HS-5 (cell line): ENCODE results near the gene SLC10A3.
A peak's percentile ranks its signal among the peaks of the same experiment; 100 is the strongest.

Experiments
- DNase-seq: peaks from one replicate; pipeline ENCODE4 v3.0.0-alpha.2; 2012; ENCODE audit warnings: low read depth

Gene SLC10A3, protein sequence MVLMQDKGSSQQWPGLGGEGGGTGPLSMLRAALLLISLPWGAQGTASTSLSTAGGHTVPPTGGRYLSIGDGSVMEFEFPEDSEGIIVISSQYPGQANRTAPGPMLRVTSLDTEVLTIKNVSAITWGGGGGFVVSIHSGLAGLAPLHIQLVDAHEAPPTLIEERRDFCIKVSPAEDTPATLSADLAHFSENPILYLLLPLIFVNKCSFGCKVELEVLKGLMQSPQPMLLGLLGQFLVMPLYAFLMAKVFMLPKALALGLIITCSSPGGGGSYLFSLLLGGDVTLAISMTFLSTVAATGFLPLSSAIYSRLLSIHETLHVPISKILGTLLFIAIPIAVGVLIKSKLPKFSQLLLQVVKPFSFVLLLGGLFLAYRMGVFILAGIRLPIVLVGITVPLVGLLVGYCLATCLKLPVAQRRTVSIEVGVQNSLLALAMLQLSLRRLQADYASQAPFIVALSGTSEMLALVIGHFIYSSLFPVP

DNA sequence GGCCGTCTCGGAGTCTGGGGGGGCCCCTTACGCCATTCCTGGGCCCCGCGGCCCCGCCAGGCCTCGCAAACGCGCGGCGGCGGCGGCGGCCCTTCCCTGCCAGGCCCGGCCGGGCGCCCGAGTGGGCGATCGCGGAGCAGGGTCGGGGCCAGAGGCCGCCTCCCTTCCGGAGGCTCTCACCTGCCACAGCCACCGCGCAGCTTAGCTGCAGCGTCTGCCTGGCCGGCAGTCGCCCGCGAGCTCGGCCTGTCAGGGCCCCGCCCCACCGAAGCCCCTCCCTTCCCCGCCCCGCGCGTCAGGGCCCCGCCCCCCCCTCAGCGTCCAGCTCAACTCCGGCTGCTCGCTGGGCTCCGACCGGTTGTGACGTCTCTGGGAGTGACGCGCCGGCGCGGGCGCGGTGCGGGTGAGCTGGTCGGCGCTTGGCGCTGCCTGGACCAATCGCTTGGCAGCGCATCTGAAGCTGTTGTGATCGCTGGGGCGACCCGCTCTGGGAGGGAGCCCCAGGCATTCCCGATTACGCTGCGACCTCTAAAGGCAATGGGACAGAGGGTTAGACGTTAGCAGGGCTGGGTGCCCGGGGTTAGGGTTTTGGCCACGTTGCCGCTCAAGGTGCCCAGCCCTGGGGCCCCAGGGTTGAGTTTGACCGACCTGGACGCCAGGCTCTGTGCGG lies at the start of gene SLC10A3:
Gene SLC10A3 (minus strand): TSS at position 216 of the 670 bp plus-strand sequence. CDS start 1,689 bp downstream, outside the sequence.
- peak; percentile 65 for DNase-seq

DNA sequence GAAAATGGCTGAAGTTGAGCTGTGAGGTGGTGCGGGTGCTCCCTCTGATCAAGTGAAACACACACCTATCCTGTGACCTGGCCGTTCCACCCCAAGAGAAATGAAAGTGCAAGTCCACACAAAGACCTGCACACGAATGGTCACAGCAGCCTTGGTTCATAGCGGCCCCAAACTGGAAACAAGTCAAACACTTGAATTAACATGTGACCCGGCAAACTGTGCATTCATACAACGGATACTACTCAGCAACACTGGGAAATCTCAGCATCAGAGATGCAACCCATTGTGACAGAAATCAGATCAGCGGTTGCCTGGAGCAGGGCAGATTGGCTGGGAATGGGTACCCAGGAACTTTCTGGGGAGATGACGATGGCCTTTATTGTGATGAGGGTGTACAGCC lies 48.6 kb upstream of the SLC10A3 start:
- DNase-seq, result no peak

DNA sequence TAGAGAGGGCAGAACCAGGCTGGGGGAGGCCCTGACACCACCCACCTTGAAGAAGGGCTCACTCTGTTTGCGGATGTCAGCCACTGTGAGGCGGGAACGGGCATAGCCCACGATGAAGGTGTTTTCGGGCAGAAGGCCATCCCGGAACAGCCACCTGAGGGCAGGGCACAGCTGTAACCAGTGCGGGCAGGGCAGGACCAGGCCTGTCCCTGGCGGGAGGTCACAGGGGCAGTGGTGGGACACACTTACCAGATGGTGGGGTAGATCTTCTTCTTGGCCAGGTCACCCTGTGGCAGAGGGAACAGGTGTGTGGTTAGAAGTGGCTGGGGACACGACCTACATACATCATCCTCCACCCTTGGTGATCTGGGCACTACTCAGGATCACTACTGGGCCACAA lies 45.5 kb upstream of the SLC10A3 start:
- no peak for DNase-seq

DNA sequence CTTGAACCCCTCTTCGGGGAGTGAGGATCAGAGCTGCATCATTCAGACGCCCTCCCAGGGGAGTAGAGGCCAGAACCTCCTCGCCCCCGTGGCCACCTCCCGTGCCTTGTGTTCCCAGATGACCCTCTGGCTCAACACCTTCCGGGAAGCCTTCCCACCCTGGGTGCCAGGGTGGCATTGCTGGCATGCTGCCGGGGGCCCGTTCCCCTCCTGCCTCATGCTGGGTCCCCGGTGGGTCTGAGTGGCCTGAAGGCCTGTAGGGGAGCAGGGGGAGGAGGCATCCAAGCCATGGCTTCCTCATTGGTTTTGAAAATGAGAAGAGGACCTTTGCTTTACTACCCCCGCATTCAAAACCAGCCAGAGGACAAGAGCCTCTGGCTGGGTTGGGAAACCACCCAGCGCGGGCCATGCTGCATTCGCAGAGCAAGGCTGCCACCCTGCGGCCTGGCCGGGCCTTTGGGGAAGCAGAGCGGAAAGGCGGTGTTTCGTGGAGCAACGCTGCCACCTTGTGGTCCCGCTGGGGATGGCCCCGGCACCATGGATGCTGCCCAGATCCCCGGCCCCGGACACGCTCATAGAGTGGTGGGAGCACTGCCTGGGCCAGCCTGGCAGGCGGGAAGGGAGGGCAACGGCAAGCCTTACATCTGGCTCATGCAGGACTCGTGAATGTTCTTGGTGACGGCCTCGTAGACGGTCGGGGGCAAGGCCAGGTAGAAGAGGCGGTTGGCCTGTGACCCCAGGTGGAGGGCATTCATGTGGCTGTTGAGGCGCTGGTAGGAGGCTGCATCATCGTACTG lies 44.3 kb upstream of the SLC10A3 start:
- no peak for DNase-seq

DNA sequence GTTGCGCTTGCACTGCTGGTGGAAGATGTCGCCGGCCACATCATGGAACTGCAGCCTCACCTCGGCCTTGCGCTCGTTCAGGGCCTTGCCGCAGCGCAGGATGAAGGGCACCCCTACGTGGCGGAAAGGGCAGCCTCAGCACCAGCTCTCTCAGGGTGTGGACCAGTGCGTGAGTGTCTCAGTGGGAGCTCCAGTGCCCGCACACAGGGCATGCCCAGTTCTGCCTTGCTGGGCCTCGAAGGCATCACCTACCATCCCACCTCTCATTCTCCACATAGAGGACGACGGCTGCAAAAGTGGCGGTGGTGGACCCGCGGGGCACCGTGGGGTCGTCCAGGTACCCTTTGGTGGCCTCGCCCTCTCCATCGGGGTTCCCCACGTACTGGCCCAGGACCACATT lies 42.3 kb upstream of the SLC10A3 start:
- DNase-seq, result no peak

DNA sequence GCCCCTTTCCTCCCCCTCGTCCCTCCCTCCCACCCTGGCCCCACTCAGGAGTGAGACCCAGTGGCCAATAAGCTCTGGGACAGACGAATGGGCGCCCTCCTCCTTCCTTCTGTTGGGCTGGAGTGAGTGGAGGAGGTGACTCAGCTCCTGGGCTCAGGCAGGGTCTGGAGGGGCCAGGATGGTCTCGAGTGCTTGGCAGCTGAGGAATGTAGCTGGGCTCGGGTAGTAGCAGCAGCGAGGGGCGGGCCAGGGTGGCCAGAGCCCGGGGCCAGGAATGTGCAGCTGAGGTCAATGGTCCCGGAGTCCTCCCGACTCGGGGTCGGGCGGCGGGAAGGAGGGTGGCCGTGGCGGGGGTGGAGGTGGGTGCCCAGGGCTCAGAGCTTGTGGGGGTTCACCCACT lies 41.2 kb upstream of the SLC10A3 start:
- DNase-seq, result no peak

DNA sequence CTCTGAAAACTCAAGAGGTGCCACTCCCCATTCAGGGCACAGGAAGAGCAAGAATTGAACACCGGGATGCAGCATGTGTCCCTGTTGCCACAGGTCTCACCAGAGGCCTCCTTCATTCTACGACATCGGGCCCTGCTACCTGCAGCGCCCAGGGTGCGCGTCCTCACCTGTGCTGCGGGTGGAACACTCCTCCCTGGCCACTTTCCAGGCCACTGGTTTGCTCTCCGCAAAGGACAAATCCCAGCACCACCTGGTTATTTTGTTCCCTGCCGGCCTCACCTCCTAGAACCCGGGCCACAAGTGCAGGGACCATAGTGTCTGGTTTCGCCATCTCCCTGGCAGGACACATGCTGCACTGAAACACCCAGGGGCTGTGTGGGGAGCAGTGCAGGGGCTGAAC lies 39.9 kb upstream of the SLC10A3 start:
- DNase-seq, result no peak

DNA sequence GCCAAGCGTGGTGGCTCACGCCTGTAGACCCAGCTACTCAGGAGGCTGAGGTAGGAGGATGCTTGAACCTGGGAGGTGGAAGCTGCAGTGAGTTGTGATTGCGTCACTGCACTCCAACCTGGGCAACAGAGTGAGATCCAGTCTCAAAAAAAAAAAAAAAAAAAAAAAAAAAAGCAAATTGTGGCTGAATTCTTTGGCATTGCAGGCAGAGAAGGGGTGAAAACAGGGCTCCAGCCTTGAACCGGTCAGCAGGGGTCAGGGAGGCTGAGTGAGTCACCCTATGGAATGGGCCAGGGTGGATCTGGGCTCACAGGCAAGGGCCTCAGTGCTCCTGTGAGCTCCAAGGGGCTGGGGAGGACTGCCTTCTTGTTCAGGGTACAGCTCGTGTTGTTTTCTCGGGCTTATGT lies 38.8 kb upstream of the SLC10A3 start:
- no peak for DNase-seq

DNA sequence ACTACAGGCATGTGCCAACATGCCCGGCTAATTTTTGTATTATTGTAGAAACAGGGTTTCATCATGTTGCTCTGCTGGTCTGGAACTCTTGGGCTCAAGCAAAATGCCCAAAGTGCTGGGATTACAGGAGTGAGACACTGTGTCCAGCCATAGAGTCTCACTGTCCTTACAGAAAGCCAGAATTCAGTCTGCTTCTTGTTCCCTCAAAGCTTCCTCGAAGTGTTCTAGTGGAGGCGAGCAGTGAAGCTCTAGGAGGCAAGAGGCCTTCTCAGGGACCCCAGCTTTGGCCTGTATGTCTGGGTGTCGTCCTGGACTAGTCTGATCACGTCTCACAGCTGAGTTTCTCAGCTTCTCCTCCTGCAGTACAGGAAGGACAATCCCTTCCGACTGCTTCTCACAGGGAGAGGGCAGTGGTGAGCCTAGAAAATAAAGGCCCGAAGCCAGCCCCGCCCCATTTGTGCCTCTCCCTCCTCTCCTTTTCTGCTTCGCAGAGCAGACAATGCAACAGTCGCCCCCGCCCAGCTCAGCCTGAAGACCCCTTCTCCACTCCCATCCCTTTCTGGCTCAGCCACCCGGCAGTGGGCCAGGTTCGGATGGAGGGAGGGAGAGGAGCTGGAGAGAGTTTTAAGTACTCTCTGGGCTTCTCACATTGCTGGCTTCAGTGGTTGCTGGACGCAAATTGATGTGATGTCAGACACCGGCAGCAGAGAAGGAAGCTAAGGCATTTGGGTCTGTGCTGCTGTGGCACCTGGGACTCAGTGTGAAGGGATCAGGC lies 36.7 kb upstream of the SLC10A3 start:
- no peak for DNase-seq

DNA sequence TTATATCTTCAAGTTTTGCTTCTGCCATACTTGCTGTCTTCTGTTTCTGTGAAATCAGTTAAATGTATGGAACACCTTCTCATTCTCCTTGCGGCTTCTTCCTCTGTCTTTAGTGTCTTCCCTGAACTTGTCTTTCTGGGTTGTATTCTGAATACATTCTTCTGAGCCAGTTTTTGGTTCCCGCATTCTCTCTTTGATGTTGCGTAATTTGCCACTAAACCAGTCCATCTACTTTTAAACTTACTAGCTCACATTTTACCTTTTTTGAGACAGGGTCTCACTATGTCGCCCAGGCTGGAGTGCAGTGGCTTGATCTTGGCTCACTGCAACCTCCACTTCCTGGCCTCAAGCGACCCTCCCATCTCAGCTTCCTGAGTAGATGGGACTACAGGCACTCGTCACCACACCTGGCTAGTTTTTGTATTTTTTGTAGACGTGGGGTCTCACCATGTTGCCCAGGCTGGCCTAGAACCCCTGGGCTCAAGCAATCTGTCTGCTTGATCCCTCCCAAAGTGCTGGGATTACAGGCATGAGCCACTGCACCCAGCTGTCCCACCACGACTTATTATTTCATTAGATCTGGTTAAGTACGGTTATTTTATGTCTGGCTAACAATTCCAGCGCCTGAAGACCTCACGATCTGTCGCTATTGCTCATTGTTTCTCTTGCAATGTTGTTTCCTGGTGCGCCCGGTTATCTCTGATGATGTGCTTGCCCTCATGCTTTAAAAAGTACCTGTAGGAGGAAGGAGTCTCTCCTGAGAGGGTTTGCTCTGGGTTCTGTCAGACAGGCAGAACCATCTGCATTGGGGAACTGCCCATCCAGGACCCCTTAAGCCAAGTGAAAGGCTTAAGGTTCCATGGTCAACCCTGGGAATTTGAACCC lies 35.4 kb upstream of the SLC10A3 start:
- DNase-seq, result no peak

DNA sequence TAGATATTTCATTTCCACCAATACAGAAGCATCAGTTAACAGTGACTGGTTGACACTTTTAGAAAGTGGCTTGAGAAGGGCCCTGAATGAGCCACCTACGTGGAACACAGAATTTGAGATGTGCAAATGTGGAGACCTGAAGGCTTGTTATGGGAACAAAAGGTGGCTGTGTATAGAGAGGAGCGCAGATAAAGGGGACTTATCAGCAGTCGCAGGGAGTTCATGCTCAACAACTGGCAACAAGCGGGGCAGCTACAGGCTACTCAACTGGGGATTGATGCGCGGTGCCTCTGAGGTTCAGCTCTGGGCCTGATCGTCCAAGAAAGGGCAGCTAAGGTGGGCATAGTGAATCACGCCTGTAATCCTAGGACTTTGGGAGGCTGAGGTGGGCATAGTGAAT lies 29.0 kb upstream of the SLC10A3 start:
- DNase-seq, result no peak

DNA sequence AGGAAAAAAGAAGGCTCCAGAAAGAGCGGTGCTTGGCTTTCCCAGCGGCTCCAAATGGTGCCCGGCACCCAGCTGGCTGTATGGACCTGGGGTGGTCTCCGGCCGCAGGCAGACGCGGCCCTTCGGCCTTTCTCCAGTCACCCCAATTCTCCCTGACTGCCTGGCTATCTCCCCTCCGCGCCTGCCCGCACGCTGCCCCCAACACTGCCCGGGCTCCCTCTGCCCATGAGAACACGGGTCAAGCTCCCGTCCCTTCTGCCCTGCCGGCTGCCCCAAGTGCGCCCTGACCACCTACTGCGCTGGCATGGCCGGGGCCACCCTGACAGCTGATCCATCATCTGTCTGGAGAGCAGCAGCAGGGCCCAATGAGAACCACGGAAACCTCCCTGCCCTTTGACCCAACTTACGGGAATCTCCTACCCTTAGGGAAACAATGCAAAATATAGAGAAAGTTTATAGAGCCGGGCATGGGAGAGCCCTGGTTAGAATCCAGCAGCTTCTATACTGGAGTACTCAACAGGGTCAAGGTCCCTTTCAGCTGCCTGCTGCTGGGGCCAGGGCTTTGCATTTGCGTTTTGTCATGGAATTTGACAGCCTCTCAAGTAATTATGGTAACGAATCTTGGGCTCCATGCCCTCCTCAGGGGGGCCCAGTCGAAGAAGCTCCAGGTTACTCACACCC lies 26.8 kb upstream of the SLC10A3 start:
- DNase-seq, result no peak

DNA sequence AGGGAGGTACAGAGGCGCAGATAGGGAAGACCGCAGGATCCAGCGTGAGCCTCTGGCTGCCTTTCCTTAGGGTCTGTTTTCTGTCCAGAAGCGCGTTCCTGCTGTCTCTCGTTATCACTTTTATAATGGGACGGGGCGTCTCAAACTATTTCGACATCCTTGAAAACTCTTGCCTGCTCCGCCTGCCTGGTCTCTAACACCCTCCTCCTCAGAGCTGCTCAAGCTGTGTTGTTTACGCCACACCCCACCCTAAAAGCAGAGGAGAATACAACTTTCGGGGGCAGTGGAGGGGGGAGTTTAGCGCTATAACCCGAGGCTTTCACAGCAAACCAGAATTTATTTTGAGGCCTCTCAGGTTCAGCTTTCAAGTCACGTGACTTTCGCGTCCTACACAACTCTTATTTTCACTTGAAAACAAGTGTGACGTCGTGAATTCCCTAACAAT lies 26.2 kb upstream of the SLC10A3 start:
- DNase-seq, result no peak

DNA sequence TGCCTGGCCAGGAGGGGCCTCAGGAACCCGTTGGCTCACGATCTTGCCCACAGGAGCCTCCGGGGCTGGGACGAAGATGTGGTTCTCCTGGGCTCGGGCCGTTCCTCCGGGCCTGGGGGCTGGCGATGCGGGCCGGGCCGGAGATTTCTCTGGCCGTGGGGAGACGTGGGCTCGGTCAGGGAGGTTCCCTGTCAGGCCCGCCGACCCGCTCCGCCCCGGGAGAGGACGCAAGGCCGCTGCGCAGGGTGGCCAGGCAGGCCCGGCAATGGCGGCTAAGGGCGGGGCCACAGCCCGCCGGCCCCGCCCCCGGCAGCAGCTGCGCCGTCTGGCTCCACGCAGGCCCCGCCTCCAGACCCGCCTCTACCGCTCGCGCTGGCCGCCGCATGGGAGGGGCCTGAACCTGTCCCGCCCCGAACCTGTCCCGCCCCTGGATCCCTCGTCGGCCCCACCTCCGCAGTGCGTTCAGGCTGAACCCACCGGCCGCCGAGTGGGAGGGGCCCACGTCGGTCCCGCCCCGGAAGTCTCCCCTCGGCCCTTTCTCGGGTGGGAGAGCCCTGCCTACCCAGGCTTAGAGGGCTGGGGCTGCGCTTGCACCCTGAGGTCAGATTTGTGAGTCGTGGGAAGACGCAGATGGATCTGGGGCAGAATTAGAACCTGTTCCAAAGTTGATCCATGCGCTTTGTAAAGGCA lies 25.7 kb upstream of the SLC10A3 start, which contains the start of gene FAM3A:
Gene FAM3A (minus strand): TSS at position 267 of the 690 bp plus-strand sequence. CDS start 460 bp downstream, outside the sequence.
- DNase-seq, result no peak

DNA sequence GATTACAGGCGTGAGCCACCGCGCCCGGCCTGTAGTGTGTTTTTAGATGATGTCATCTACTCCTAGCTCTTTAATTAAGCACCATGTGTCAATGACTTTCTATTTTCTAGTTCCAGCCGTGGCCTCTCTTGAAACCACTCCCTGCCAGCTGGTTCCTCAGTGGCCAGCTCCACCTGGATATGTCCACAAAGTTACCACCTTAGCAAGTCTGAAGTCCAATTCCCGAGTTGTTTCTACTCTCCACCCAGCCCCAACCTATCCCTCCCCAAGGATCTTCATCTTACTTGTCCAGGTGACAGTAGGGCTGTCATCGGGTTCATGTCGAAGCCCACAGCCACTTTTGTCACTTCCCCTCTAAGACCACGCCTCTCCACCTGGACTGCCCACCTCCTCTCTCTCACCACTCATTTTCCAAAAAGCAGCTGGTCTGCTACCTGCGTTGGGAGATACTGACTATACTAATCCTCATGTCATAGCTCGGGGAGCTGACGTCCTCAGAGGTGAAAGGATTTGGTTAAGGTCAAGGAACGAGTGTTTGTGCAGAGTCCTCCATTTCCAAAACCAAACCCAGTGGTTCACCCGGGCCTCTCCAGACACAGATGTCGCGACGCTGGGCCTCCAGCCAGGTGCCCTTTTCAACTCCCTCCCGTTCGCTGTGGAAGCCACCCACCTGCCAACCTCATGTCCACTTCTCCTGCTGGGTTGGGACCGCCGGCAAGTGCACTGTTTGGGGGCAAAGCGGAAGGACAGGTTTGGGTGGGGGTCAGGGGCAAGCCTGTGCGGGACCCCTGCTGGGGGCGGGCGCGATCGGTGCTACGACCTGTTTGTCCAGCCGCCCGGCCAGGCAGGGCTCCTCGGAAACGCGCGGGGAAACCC lies 24.9 kb upstream of the SLC10A3 start:
- no peak for DNase-seq

DNA sequence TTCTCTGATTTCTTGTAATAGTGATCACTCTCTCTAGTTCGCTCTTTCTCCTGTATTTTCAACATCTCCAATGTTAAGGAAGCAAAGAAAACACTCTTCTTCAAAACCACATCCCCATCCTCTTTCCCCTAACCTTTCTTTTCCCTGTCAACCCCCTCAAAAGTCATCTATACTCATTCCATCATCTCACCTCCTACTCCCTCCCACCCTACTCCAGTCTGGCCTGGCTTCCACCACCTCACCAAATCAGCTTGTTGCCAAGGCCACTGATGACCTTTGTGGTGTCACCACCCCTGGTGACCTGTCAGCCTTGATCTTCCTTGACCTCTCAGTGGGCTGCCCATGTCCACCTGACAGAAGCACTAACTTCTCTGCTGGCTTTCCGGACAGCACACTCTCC lies 23.3 kb upstream of the SLC10A3 start:
- no peak for DNase-seq

DNA sequence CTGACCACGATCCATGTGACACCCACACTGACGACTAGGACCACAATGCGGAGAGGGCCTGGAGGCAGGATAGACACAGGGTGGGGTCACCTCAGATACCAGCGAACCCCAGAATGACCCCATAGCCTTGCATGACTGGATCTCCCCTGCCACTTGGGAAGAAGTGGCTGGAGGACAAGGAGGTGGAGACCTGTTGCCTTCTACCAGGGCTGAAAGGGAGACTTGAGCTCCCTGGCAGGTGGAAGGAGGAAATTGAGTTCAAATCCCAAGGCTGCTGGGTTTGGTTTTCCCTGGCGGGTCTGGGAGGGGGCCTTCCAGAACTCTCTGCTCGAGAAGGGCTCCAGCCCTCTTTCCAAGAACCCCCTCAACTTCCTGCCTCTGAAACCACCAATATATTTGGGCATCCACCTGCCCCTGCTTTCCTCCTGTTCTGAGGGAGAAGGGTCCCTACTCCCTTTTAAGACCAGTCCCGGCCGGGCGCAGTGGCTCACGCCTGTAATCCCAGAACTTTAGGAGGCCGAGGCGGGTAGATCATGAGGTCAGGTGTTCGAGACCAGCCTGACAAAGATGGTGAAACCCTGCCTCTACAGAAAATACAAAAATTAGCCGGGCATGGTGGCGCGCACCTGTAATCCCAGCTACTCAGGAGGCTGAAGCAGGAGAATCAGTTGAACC lies 22.6 kb upstream of the SLC10A3 start:
- DNase-seq, result no peak

DNA sequence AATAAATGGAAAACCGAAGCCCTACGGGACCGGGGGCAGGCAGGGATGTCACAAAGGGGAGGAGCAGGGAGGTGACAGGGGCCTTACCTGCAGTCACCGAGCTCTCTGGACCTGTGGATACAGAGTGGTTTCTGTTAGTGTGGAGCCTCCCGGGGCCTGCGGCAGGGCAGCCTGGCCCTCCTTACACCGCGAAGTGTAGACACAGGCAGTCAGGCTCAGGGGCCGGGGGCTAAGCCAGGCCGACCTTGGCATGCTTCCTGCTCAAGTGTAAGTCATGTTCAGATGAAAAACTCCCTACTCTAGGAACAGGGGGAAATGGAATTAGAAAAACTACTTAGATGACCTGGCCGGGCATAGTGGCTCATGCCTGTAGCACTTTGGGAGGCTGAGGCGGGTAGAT lies 21.3 kb upstream of the SLC10A3 start:
- DNase-seq, result no peak
